NT2/D1 (cell line): ENCODE data around the gene MORN1.

Experiments used
- DNase-seq: peaks from one replicate; pipeline ENCODE4 v3.0.0-alpha.2; 2011; ENCODE audit warnings: low read depth, low spot score
- H3K27me3 ChIP-seq: 2 replicates; pipeline ENCODE4 v1.6.0; 2011; ENCODE audit warnings: mild to moderate bottlenecking; ENCODE audit not compliant: insufficient read length, insufficient read depth
- H3K36me3 ChIP-seq: 2 replicates; pipeline ENCODE4 v1.6.1; 2011; ENCODE audit warnings: mild to moderate bottlenecking, low read length, mixed read lengths; ENCODE audit not compliant: insufficient read depth, insufficient read length
- H3K4me1 ChIP-seq: 2 replicates; pipeline ENCODE4 v1.5.1; 2011; ENCODE audit not compliant: insufficient read depth, insufficient read length
- H3K4me3 ChIP-seq: 2 replicates; pipeline ENCODE4 v1.5.1; 2011; ENCODE audit warnings: low read depth; ENCODE audit not compliant: insufficient read length
- H3K9ac ChIP-seq: 2 replicates; pipeline ENCODE4 v1.6.0; 2011; ENCODE audit warnings: low read depth; ENCODE audit not compliant: insufficient read length
- H3K9me3 ChIP-seq: 2 replicates; pipeline ENCODE4 v1.5.1; 2011; ENCODE audit warnings: mild to moderate bottlenecking, low read length; ENCODE audit not compliant: insufficient read depth
- SUZ12 ChIP-seq: IDR thresholded peaks from 2 replicates; pipeline ENCODE4 v1.6.1; 2011; ENCODE audit not compliant: insufficient read length, insufficient read depth; ENCODE audit errors: extremely low read depth
- YY1 ChIP-seq: IDR thresholded peaks from 2 replicates; pipeline ENCODE4 v1.6.1; 2011; ENCODE audit not compliant: insufficient read length, insufficient read depth
- ZNF274 ChIP-seq: IDR thresholded peaks from 2 replicates; pipeline ENCODE4 v1.6.1; 2011; ENCODE audit warnings: mild to moderate bottlenecking, low read depth, low read length

The MORN1 gene

DNA sequence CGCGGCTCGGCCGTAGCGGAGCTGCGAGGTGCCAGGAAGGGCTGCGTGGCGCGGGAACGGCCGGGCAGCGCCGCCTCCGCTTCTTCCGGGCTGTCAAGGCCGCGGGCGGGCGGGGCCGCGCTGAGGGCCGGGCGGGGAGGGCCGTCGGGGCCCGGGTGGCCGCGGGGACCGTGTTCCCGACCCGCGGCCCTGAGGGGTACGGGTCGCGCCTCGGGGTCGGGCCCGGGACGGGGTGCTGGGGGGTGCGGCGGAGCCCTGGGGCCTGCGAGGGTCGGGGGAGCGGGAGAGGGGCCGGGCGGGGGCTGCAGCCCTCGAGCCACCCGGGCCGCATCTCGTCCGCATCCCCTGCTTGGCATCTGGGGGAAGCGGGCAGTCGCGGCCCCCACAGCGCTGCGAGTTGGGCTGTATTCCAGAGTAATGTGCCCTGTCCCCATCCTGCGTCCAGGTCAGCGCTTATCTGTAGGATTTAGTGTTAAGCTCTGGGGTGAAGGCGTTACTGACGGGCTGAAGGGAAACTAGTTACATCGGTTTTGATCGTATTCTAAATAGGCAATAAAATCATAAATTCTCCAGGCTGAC, 666 bp upstream of the MORN1 start:
- Histone ChIP-seq H3K36me3 (peaks cover 74% of the 10 kb centered on the region), H3K9ac (peak overlapping the region; percentile 85), H3K4me1 (peaks cover 4% of the 10 kb centered on the region), H3K4me3 (peak overlapping the region; percentile 92), H3K27me3 (no peaks in the 10 kb centered on the region), H3K9me3 (no peaks in the 10 kb centered on the region)
- DNase-seq, result no peak
- TF ChIP-seq ZNF274, result no peak
- TF ChIP-seq SUZ12, result no peak
- no peak for TF ChIP-seq YY1

DNA sequence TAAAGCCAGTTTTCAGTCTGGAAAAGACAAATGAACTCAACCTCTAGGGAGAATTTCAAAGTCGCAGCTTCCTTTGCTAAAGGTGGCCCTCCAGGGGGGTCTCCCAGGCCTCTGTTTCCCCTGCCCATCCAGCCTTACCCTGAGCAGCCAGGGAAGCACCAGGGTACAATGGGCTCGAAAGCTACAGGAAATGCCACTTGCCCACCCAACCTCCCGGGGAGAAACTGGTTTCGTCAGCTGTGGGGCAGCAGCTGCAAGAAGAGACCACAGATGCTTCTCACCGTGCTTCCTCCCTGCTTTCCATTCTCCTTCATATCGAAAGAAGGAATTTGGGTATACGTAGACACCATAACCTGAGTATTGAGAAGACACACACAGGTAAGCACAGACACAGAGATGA, 1.7 kb downstream of the MORN1 start:
- Histone ChIP-seq H3K27me3 (no peaks in the 10 kb centered on the region), H3K4me1 (peaks cover 4% of the 10 kb centered on the region), H3K9ac (peak overlapping the region; percentile 93), H3K4me3 (no peak overlapping the region), H3K9me3 (no peaks in the 10 kb centered on the region), H3K36me3 (peaks cover 60% of the 10 kb centered on the region)
- TF ChIP-seq YY1, result no peak
- TF ChIP-seq SUZ12, result no peak
- no peak for TF ChIP-seq ZNF274
- no peak for DNase-seq

DNA sequence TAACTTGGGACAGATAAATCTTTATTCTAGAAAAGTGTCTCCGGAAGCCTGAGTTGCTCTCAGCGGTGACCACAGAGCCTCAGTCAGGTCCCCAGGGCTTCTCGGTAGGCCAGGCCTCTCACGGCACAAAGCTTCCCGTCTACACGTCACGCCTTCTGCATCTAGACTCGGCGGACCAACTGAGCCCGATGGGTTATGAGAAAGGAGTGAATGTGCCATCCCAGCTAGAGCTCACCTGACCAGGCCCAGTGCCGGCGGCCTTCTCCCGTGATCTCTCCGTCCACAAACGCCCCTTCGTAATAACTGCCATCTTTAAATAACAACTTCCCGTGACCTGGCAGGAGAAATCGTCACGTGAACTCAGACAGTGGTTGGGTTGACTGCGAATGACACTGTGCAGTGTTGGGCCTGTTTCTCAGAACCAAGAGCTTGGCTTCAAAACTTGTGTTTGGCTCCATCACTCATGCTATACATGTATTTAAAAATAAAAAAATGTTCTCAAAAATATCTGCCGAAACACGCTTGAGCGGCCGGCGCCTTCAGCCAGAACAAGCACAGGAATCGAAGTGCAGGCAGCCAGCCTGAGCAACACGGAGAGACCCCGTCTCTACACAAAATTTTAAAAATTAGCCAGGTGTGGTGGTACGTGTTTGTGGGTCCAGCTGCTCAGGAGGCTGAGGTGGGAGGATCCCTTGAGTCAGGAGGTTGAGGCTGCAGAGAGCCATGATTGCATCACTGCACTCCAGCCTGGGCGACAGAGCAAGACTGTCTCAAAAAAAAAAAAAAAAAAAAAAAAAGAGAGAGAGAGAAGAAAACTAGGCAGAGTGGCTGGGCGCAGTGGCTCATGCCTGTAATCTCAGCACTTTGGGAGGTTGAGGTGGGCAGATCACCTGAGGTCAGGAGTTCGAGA, 3.1 kb downstream of the MORN1 start:
- H3K27me3 ChIP-seq, result no peaks in the 10 kb centered on the region
- no peak for DNase-seq
- no peak overlapping the region for H3K4me3 ChIP-seq
- H3K4me1 ChIP-seq, result peaks cover 8% of the 10 kb centered on the region
- no peak overlapping the region for H3K9ac ChIP-seq
- peaks cover 49% of the 10 kb centered on the region for H3K36me3 ChIP-seq
- TF ChIP-seq ZNF274, result no peak
- no peak for TF ChIP-seq SUZ12
- no peak for TF ChIP-seq YY1
- no peaks in the 10 kb centered on the region for H3K9me3 ChIP-seq

DNA sequence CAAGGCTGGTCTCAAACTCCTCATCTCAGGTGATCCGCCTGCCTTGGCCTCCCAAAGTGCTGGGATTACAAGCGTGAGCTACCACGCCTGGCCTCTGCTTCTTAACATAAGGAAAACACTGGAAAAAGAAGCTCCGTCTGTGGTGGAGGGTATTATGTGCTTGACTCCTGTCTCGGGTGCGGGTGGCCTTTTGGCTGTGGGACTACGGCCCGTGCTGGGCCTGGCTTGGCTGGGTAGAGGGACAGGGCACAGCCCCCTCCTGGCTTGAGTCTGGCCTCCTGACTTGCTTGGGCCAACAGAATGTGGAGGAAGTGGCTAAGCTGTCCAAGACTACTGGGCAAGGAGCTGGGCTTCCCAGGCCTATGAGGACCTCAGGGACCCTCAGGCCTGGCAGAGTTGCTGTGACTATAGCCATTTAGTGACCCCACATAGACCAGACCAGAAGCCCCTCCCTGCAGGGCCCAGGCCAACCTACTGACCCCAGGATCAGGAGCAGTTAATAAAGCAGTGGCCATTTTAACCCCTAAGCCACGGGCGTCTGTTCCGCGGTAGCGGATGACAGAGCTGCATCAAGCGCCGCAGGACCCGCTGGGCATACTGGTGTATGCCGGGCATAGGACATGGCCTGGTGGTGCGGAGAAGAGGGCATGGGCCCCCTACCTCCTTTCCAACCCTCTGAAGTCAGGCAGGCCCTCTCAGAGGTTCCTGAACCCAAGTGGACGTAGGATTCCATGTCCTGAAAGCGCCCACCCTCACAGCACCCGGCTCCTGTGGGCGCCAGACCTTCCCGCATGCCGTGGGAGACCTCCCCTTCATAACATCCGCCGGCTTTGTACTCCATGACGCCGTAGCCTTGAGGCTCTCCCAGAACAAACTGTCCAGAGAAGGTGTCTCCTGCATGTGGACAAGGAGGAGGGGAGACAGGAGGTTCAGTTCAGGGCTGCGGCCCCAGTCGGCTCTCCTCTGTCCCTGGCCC, 4.4 kb downstream of the MORN1 start:
- H3K4me1 ChIP-seq, result peaks cover 9% of the 10 kb centered on the region
- TF ChIP-seq SUZ12 (no peak), YY1 (no peak), ZNF274 (no peak)

DNA sequence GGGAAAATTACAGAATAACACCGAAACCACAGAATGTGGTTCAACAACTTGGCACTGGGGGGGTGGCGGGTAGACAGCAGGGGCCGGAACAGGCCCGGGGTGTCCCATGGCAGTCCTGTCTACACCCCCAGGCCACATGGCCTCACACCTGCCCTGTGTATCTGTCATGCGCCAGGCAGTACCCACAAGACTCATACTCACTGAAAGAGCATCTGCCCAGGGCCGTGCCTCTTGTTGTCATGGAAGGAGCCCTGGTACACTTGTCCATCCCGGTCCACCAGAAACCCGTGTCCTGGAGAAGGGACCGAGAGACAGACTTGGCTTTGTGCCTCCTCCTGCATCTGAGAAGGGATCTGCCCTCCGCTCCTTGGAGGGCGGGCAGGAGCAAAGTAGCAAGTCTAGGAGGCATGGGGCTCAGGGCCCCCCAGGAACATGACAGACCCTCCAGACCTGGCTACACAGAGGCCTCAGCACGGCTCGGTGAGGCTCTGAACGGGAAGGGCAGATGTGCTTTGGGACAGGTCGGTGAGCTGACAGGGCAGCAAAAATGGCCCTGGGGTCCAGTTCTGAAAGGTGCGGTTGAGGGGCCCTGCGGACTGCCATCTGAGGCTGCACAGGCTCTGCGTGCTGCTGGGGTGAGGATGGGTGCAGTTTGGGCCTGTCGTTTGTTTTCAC, 5.6 kb downstream of the MORN1 start:
- no peaks in the 10 kb centered on the region for H3K9me3 ChIP-seq
- no peaks in the 10 kb centered on the region for H3K27me3 ChIP-seq
- peaks cover 11% of the 10 kb centered on the region for H3K4me1 ChIP-seq
- H3K4me3 ChIP-seq, result no peak overlapping the region
- no peak for DNase-seq
- no peak for TF ChIP-seq YY1
- TF ChIP-seq ZNF274, result no peak
- TF ChIP-seq SUZ12, result no peak
- H3K36me3 ChIP-seq, result peaks cover 42% of the 10 kb centered on the region
- H3K9ac ChIP-seq, result no peak overlapping the region

More for the DNA sequence above, 4.4 kb downstream of the MORN1 start:
- H3K27me3 ChIP-seq, result no peaks in the 10 kb centered on the region
- H3K4me3 ChIP-seq, result no peak overlapping the region
- H3K9me3 ChIP-seq, result no peaks in the 10 kb centered on the region
- H3K36me3 ChIP-seq, result peaks cover 42% of the 10 kb centered on the region
- no peak overlapping the region for H3K9ac ChIP-seq
- no peak for DNase-seq

DNA sequence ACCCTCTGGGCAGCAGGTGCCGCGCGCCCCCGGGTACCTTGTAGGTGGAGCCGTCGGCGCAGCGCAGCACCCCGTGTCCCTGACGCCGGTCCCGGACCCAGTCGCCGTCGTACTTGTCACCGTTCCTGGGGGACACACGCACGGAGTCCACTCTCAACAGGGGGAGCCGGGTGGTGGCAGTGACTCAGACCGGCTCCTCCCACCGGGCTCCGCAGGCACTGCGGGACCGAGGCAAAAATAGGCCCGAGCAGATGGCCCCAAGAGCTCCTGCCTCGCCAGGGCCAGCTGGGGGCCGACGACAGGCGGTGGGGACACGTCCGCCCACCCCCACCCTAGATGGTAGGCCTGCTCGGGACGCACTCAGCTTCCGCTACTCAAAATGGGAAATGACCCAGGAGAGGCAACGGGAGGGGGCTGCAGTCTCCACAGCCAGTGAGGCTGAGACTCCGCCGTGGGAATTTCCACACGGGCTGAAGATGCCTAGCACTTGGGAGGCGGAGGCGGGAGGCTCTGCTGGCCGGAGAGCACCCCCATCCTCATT, 6.3 kb downstream of the MORN1 start:
- TF ChIP-seq YY1, result no peak
- TF ChIP-seq SUZ12, result no peak
- TF ChIP-seq ZNF274, result no peak
- Histone ChIP-seq H3K9me3 (no peaks in the 10 kb centered on the region), H3K36me3 (peaks cover 39% of the 10 kb centered on the region), H3K9ac (no peak overlapping the region), H3K4me3 (no peak overlapping the region), H3K4me1 (peaks cover 7% of the 10 kb centered on the region), H3K27me3 (no peaks in the 10 kb centered on the region)
- no peak for DNase-seq
